Vagina (tissue), 2 donors: ENCODE data around the gene RNF223. TPM values are rescaled to one million over a fixed set of nuclear protein-coding genes. Genes with fewer than 3 reads are reported as not detected.

Source experiments
- DNase-seq, 2 donors: peaks; one replicate each; pipeline ENCODE4 v3.0.0-alpha.2; 2017; ENCODE audit errors: extremely low spot score in 2 of 2
- H3K27ac ChIP-seq: fragments of 200-600 bp; sonication (generic); one replicate; pipeline ENCODE4 v1.5.1; 2019
- H3K27me3 ChIP-seq: fragments of 200-600 bp; sonication (generic); one replicate; pipeline ENCODE4 v1.5.1; 2019
- H3K36me3 ChIP-seq, 2 donors: fragments of 200-600 bp; sonication (generic); one replicate each; pipeline ENCODE4 v1.5.1; 2017 to 2019
- H3K4me1 ChIP-seq: fragments of 200-600 bp; sonication (generic); one replicate; pipeline ENCODE4 v1.5.1; 2019
- H3K4me3 ChIP-seq, 2 donors: fragments of 200-600 bp; sonication (generic); 1 replicate in 1 of 2; 2 replicates in 1 of 2; pipeline ENCODE4 v1.5.1; 2016 to 2019
- H3K9me3 ChIP-seq: fragments of 200-600 bp; sonication (generic); one replicate; pipeline ENCODE4 v1.5.1; 2019
- POLR2A ChIP-seq, 2 donors: fragments of 450-650 bp; IDR thresholded peaks; one replicate each; pipeline ENCODE4 v1.6.1; 2017; ENCODE audit warnings: antibody characterized with exemption in 2 of 2, mild to moderate bottlenecking in 2 of 2, moderate library complexity in 2 of 2
- POLR2AphosphoS5 ChIP-seq, 2 donors: sonication (generic); formaldehyde crosslinking; IDR thresholded peaks; one replicate each; pipeline ENCODE4 v1.9.0; 2017; ENCODE audit warnings: antibody characterized with exemption in 2 of 2, mild to moderate bottlenecking in 2 of 2, low read depth in 1 of 2; ENCODE audit not compliant: insufficient read depth in 1 of 2
- intact Hi-C: fragments of 100-400 bp; cut with DNase I; formaldehyde crosslinking; loops from one replicate; pipeline ENCODE4 v1.15.1; 2023
- total RNA-seq: library from RNA; depleted of rRNA; stranded (reverse); fragments of >200 nt; gene quantifications from one replicate; pipeline ENCODE4 v1.2.3, GENCODE V29; 2016
- TF ChIP-seq, protein P1 (sequence below), 3 experiments: fragments of 450-650 bp in 2 of 3; fragments of 200-600 bp in 1 of 3; sonication (generic) in 1 of 3; IDR thresholded peaks; one replicate each; pipeline ENCODE4 v1.5.1; 2017 to 2019; ENCODE audit warnings: antibody characterized with exemption in 3 of 3, mild to moderate bottlenecking in 2 of 3, moderate library complexity in 2 of 3

Gene RNF223
- total RNA-seq, 1 donor from 2014 or later, result 4.9 TPM

DNA sequence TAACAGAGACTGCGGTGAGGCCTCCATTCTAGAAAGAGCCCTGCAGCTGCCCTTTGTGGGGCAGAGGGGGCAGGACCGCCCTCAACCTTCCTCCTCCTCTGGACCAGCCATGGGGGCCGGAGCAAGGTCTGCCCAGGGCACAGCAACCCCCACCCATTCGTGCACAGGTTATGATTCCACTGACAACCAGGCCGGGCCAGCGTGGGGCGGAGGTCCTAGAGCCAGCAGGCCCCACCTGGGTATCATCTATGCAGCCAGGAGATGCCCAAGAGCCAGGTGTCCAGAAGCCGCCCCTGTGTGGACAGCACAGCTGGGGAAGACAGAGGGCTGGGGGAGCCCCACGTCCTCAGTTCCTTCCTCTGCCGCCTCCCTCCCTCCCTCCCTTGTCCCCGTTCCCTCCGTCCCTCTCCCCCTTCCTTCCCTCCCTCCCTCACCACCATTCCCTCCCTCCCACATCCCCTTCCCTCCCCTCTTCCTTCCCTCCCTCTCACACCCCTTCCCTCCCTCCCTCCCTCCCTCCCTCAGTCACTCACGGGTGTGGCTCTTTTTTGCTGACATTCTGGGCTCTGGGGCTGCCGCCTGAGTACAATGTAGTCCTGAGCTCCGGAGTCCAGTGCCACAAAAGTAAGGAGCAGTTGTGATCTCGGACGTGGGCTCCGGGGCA lies 12.3 kb downstream of the RNF223 start:
- Histone ChIP-seq H3K27ac (no peak overlapping the region), H3K27me3 (peaks cover 5% of the 10 kb centered on the region), H3K36me3 (no peaks in the 10 kb centered on the region), H3K4me3 (no peak overlapping the region), H3K4me1 (peaks cover 38% of the 10 kb centered on the region), H3K9me3 (no peaks in the 10 kb centered on the region)
- no peak for TF ChIP-seq POLR2AphosphoS5 (IDR thresholded peaks at IDR 0.05; ENCODE audit: insufficient read depth in 1 of 2, low read depth in 1 of 2)
- no peak for TF ChIP-seq POLR2A (IDR thresholded peaks at IDR 0.05)
- TF ChIP-seq, protein P1, sequence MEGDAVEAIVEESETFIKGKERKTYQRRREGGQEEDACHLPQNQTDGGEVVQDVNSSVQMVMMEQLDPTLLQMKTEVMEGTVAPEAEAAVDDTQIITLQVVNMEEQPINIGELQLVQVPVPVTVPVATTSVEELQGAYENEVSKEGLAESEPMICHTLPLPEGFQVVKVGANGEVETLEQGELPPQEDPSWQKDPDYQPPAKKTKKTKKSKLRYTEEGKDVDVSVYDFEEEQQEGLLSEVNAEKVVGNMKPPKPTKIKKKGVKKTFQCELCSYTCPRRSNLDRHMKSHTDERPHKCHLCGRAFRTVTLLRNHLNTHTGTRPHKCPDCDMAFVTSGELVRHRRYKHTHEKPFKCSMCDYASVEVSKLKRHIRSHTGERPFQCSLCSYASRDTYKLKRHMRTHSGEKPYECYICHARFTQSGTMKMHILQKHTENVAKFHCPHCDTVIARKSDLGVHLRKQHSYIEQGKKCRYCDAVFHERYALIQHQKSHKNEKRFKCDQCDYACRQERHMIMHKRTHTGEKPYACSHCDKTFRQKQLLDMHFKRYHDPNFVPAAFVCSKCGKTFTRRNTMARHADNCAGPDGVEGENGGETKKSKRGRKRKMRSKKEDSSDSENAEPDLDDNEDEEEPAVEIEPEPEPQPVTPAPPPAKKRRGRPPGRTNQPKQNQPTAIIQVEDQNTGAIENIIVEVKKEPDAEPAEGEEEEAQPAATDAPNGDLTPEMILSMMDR (IDR thresholded peaks at IDR 0.05), result no peak
- DNase-seq, result no peak
- intact Hi-C loops, result no loop called here

DNA sequence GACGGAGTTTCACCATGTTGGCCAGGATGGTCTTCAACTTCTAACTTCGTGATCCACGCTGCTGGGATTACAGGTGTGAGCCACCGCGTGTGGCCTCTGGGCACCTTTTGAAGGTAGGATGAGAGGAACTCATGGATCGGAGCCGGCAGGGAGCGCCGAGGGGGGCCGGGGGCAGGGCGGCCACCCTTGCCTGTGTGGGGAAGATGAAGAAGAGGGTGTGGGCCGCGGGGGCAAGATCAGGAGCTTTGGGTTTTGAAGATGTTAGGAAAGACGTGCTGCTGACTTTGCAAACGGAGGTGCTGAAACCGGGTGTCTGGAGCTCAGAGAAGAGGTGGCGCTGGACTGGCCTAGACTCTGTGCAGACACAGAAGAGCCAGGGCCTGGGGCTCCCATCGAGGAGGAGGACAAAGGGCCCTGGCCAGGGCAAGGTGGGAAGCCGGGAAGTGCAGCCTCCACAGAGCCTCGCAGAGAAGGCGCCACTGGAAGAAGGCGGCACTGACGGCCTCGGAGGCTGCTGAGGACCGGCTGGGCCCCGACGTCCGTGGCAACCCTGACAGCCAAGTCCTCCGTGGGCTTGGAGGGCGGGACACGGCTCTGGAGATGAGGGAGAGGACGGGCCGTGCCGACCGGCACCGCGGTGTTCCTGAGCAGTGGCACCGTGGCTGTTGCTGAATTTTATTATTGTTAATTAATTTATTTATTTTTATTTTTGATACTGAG lies 13.7 kb downstream of the RNF223 start:
- DNase-seq, result no peak
- no peak overlapping the region for H3K27ac ChIP-seq
- H3K36me3 ChIP-seq, result no peaks in the 10 kb centered on the region
- peaks cover 38% of the 10 kb centered on the region for H3K4me1 ChIP-seq
- intact Hi-C loops, result no loop called here
- H3K27me3 ChIP-seq, result peaks cover 5% of the 10 kb centered on the region
- H3K4me3 ChIP-seq, result no peak overlapping the region
- no peaks in the 10 kb centered on the region for H3K9me3 ChIP-seq
- TF ChIP-seq POLR2A (IDR thresholded peaks at IDR 0.05), result no peak
- TF ChIP-seq POLR2AphosphoS5 (IDR thresholded peaks at IDR 0.05; ENCODE audit: insufficient read depth in 1 of 2, low read depth in 1 of 2), result no peak
- TF ChIP-seq, protein P1 (IDR thresholded peaks at IDR 0.05), result no peak

DNA sequence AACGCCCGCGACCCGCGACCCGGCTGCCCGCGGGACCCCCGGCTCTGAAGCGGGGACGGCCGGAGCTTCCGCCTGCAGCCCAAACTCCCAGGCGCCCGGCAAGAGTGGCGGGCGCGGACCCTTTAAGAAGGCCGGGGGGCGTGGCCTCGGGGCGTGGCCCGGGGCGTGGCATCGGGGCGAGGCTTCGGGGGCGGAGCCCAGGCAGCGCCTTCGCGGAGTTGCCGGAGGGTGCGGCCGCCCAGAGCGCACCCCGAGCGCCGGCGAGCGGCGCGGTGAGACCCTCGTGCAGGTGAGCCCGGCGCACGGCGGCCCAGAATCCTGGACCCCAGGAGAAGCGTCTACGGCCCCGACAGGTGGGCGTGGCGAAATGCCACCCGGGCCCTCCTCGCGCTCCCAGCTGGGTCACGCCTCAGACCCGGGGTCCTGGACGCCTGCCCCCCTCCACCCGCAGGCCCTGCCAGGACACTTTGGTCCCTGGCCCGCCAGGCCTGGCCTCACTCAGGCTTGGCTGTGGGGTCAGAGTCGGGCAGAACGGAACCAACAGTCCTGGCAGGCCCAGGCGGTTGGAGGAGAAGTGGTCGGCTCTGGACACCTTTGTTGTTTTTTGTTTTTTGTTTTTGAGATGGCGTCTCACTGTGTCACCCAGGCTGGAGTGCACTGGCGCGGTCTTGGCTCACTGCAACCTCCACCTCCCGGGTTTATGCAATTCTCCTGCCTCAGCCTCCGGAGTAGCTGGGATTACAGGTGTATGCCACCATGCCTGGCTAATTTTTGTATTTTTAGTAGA lies 14.4 kb downstream of the RNF223 start:
- Histone ChIP-seq H3K27ac (no peak overlapping the region), H3K36me3 (no peaks in the 10 kb centered on the region), H3K4me3 (peak overlapping the region; percentile 46 to 69), H3K9me3 (no peaks in the 10 kb centered on the region), H3K27me3 (peaks cover 5% of the 10 kb centered on the region), H3K4me1 (peaks cover 38% of the 10 kb centered on the region)
- intact Hi-C loops, result loop anchor here (5.0 kb wide), 1 partner anchor 77 kb away; the partner anchor contains the start of gene PERM1
- DNase-seq, result no peak
- TF ChIP-seq POLR2A (IDR thresholded peaks at IDR 0.05), result no peak
- TF ChIP-seq, protein P1 (IDR thresholded peaks at IDR 0.05), result peak in 1 of 3 experiments; percentile 17

DNA sequence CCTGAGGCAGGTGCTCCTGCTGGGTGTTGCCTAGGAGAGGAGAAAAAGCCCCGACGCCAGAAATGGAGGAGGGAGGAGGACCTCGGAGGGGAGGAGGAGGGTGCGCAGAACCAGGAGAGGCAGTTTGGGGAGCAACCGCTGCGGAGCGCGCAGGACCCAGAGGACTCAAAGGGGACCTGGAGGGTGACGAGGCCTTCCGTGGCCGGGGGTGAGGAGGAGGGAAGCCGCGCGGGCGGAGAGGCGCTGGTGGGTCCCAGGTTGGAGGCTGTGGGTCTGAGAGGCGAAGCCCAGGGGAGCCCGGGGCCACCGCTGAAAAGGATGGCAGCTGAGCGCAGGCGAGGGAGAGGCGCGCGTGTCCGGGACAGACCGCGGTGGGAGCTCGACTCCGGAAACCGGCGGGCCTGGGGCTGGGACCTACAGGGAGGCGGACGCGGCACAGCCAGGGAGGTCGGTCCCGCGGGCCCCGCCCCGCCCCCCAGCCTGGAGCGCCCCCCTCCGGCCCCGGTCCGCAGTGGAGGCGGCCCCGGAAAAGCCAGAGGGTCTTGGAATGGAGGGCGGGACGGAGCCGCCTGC lies 15.1 kb downstream of the RNF223 start:
- no peaks in the 10 kb centered on the region for H3K9me3 ChIP-seq
- no peak overlapping the region for H3K27ac ChIP-seq
- H3K36me3 ChIP-seq, result no peaks in the 10 kb centered on the region
- peak overlapping the region; percentile 46 to 69 for H3K4me3 ChIP-seq
- H3K4me1 ChIP-seq, result peaks cover 33% of the 10 kb centered on the region
- TF ChIP-seq POLR2A (IDR thresholded peaks at IDR 0.05), result no peak
- TF ChIP-seq, protein P1 (IDR thresholded peaks at IDR 0.05), result no peak
- TF ChIP-seq POLR2AphosphoS5 (IDR thresholded peaks at IDR 0.05; ENCODE audit: insufficient read depth in 1 of 2, low read depth in 1 of 2), result no peak
- DNase-seq, result no peak
- H3K27me3 ChIP-seq, result peaks cover 5% of the 10 kb centered on the region
- intact Hi-C loops, result loop anchor here (5.0 kb wide), 1 partner anchor 77 kb away; the partner anchor contains the start of gene PERM1
